HEK293 (cell line): Measurements from ENCODE around the gene DCX.

Experiments used
- CTCF ChIA-PET: fragments of 350-600 bp; formaldehyde crosslinking; extraction: SDS; loops from one replicate; lab custom pipeline; 2021; ENCODE audit warnings: antibody characterized with exemption; lab: Yijun Ruan, JAX
- POLR2A ChIA-PET: fragments of 300-600 bp; formaldehyde crosslinking; extraction: SDS; loops from one replicate; lab custom pipeline; 2020; ENCODE audit warnings: antibody characterized with exemption, inconsistent platforms; lab: Yijun Ruan, JAX
- H3K27ac ChIP-seq: fragments of 200-500 bp; sonication (Bioruptor generic); 2 replicates; pipeline ENCODE4 v1.5.1; 2014; ENCODE audit warnings: low read depth, low read length, control low read depth, inconsistent platforms; ENCODE audit errors: extremely low read depth
- H3K36me3 ChIP-seq, 2 experiments: fragments of 200-500 bp in 1 of 2; sonication (Bioruptor generic) in 1 of 2; 1 replicate in 1 of 2; 2 replicates in 1 of 2; pipeline ENCODE4 v1.5.1; 2014 to 2017; ENCODE audit warnings: inconsistent platforms in 2 of 2, low read length in 2 of 2; ENCODE audit not compliant: control insufficient read depth in 2 of 2, insufficient read depth in 1 of 2
- H3K4me1 ChIP-seq: fragments of 200-500 bp; sonication (Bioruptor generic); 2 replicates; pipeline ENCODE4 v1.5.1; 2014; ENCODE audit warnings: mild to moderate bottlenecking, low read length, inconsistent platforms; ENCODE audit not compliant: control insufficient read depth, insufficient read depth
- H3K4me3 ChIP-seq: 2 replicates; pipeline ENCODE4 v1.5.1; 2011; ENCODE audit warnings: low read depth, mild to moderate bottlenecking, control low read depth, low read length, moderate library complexity
- H3K9me3 ChIP-seq: fragments of 200-500 bp; sonication (Bioruptor generic); 2 replicates; pipeline ENCODE4 v1.5.1; 2014; ENCODE audit warnings: low read depth, low read length, inconsistent platforms; ENCODE audit not compliant: control insufficient read depth, insufficient read depth
- KLF16 ChIP-seq: fragments of 450-650 bp; formaldehyde crosslinking; IDR thresholded peaks from 2 replicates; pipeline ENCODE4 v1.5.1; 2017; ENCODE audit warnings: missing biosample characterization, missing genetic modification characterization
- KLF17 ChIP-seq: fragments of 450-650 bp; formaldehyde crosslinking; IDR thresholded peaks from 2 replicates; pipeline ENCODE4 v1.5.1; 2016; ENCODE audit warnings: missing biosample characterization, missing genetic modification characterization
- PRDM6 ChIP-seq: fragments of 450-650 bp; formaldehyde crosslinking; IDR thresholded peaks from 2 replicates; pipeline ENCODE4 v1.5.1; 2017; ENCODE audit warnings: missing biosample characterization, missing genetic modification characterization
- SP7 ChIP-seq: fragments of 450-650 bp; formaldehyde crosslinking; IDR thresholded peaks from 2 replicates; pipeline ENCODE4 v1.5.1; 2016; ENCODE audit warnings: missing biosample characterization, missing genetic modification characterization
- ZBTB11 ChIP-seq: fragments of 450-650 bp; formaldehyde crosslinking; conservative IDR thresholded peaks from 2 replicates; pipeline ENCODE4 v1.5.1; 2016; ENCODE audit warnings: low read depth, missing biosample characterization, missing genetic modification characterization
- ZNF138 ChIP-seq: fragments of 450-650 bp; formaldehyde crosslinking; IDR thresholded peaks from 2 replicates; pipeline ENCODE4 v1.5.1; 2016; ENCODE audit warnings: missing biosample characterization, missing genetic modification characterization, borderline replicate concordance
- ZNF16 ChIP-seq: fragments of 450-650 bp; formaldehyde crosslinking; IDR thresholded peaks from 2 replicates; pipeline ENCODE4 v1.5.1; 2016; ENCODE audit warnings: low read depth, missing biosample characterization, missing genetic modification characterization
- ZNF221 ChIP-seq: fragments of 450-650 bp; formaldehyde crosslinking; IDR thresholded peaks from 2 replicates; pipeline ENCODE4 v1.5.1; 2017; ENCODE audit warnings: missing biosample characterization, missing genetic modification characterization, borderline replicate concordance
- ZNF280C ChIP-seq: fragments of 450-650 bp; formaldehyde crosslinking; IDR thresholded peaks from 2 replicates; pipeline ENCODE4 v1.5.1; 2016; ENCODE audit warnings: missing biosample characterization, missing genetic modification characterization
- ZNF488 ChIP-seq: fragments of 450-650 bp; formaldehyde crosslinking; IDR thresholded peaks from 2 replicates; pipeline ENCODE4 v1.5.1; 2016; ENCODE audit warnings: missing biosample characterization, missing genetic modification characterization
- ZNF510 ChIP-seq: fragments of 450-650 bp; formaldehyde crosslinking; IDR thresholded peaks from 2 replicates; pipeline ENCODE4 v1.5.1; 2018; ENCODE audit warnings: mild to moderate bottlenecking, missing genetic modification characterization, missing biosample characterization; ENCODE audit not compliant: insufficient replicate concordance
- ZNF560 ChIP-seq: fragments of 450-650 bp; formaldehyde crosslinking; IDR thresholded peaks from 2 replicates; pipeline ENCODE4 v1.5.1; 2017; ENCODE audit warnings: missing biosample characterization, missing genetic modification characterization, borderline replicate concordance
- ZNF571 ChIP-seq: fragments of 450-650 bp; formaldehyde crosslinking; IDR thresholded peaks from 2 replicates; pipeline ENCODE4 v1.5.0; 2017; ENCODE audit warnings: missing biosample characterization, missing genetic modification characterization
- ZNF610 ChIP-seq: fragments of 450-650 bp; formaldehyde crosslinking; IDR thresholded peaks from 2 replicates; pipeline ENCODE4 v1.5.1; 2016; ENCODE audit warnings: missing biosample characterization, missing genetic modification characterization, borderline replicate concordance
- ZNF707 ChIP-seq: fragments of 450-650 bp; formaldehyde crosslinking; IDR thresholded peaks from 2 replicates; pipeline ENCODE4 v1.5.1; 2016; ENCODE audit warnings: missing biosample characterization, missing genetic modification characterization
- ZNF837 ChIP-seq: fragments of 450-650 bp; formaldehyde crosslinking; IDR thresholded peaks from 2 replicates; pipeline ENCODE4 v1.5.1; 2016; ENCODE audit warnings: missing biosample characterization, missing genetic modification characterization
- ZSCAN18 ChIP-seq: fragments of 450-650 bp; formaldehyde crosslinking; IDR thresholded peaks from 2 replicates; pipeline ENCODE4 v1.5.1; 2016; ENCODE audit warnings: missing biosample characterization, missing genetic modification characterization
- ZSCAN23 ChIP-seq: fragments of 450-650 bp; formaldehyde crosslinking; IDR thresholded peaks from 2 replicates; pipeline ENCODE4 v1.5.1; 2016; ENCODE audit warnings: missing biosample characterization, missing genetic modification characterization
- ZXDB ChIP-seq: fragments of 450-650 bp; formaldehyde crosslinking; IDR thresholded peaks from 2 replicates; pipeline ENCODE4 v1.5.1; 2016; ENCODE audit warnings: missing biosample characterization, missing genetic modification characterization

Gene DCX

GRCh38 chrX:111360839-111361238, 51.2 kb downstream of the DCX start (continued):
- no peak for TF ChIP-seq ZNF560 (tag by site-specific recombination)
- TF ChIP-seq ZNF138 (tag by site-specific recombination), result no peak
- no peak for TF ChIP-seq ZNF16 (tag by site-specific recombination)
- TF ChIP-seq ZNF610 (tag by site-specific recombination), result no peak
- no peak for TF ChIP-seq ZBTB11 (tag by site-specific recombination)
- TF ChIP-seq ZNF221 (tag by site-specific recombination), result no peak
- no peak for TF ChIP-seq KLF16 (tag by site-specific recombination)

GRCh38 chrX:111355523-111356115, 56.4 kb downstream of the DCX start:
- no peaks in the 10 kb centered on the region for H3K36me3 ChIP-seq
- H3K27ac ChIP-seq, result no peak overlapping the region
- no peaks in the 10 kb centered on the region for H3K4me1 ChIP-seq
- TF ChIP-seq ZXDB, result no peak
- no peak for TF ChIP-seq ZNF707 (tag by site-specific recombination)
- TF ChIP-seq ZNF488 (tag by site-specific recombination), result no peak
- no peak for TF ChIP-seq ZNF837 (tag by site-specific recombination)
- no peak for TF ChIP-seq ZNF571
- ChIA-PET POLR2A (no interaction called here), CTCF (no interaction called here)
- no peaks in the 10 kb centered on the region for H3K9me3 ChIP-seq
- H3K4me3 ChIP-seq, result no peak overlapping the region

GRCh38 chrX:111354496-111354895, 57.5 kb downstream of the DCX start:
- Histone ChIP-seq H3K9me3 (no peaks in the 10 kb centered on the region), H3K4me3 (no peak overlapping the region), H3K4me1 (no peaks in the 10 kb centered on the region), H3K27ac (no peak overlapping the region), H3K36me3 (no peaks in the 10 kb centered on the region)
- ChIA-PET CTCF (interaction anchor here (0.7 to 1.2 kb wide), 2 partner anchors 91 to 342 kb away, joined by 3 to 4 read pairs; no protein-coding TSS in a partner anchor), POLR2A (no interaction called here)
- TF ChIP-seq KLF17, result no peak
- TF ChIP-seq ZSCAN18 (tag by site-specific recombination), result no peak
- no peak for TF ChIP-seq ZNF510 (tag by site-specific recombination)
- no peak for TF ChIP-seq ZSCAN23 (tag by site-specific recombination)
- no peak for TF ChIP-seq ZNF280C (tag by site-specific recombination)
- TF ChIP-seq SP7, result no peak
- TF ChIP-seq PRDM6 (tag by site-specific recombination), result no peak
